ENCODE data around the gene GNG4.
"Not testable (repeated sequence)": the region's sequence is repeated elsewhere in the genome, so short reads cannot be mapped to it uniquely, and the experiment has no call there.

GRCh38 chr1:235546369-235547155, 103.0 kb downstream of the GNG4 start:
- TF ChIP-seq MYC (IDR thresholded peaks at IDR 0.05; ENCODE audit: low read depth, low read length); POLR2A (IDR thresholded peaks at IDR 0.05; ENCODE audit: extremely low read depth, insufficient read length); MAX (IDR thresholded peaks at IDR 0.05; ENCODE audit: low read depth, low read length): not testable (repeated sequence)
- TF ChIP-seq CTCF (IDR thresholded peaks at IDR 0.05; ENCODE audit: low read depth, low read length), result peak; percentile 45
